NT2/D1 (cell line): ENCODE results near the gene KRT38.

ENCODE experiments used
- DNase-seq: peaks from one replicate; pipeline ENCODE4 v3.0.0-alpha.2; 2011; ENCODE audit warnings: low read depth, low spot score
- H3K27me3 ChIP-seq: 2 replicates; pipeline ENCODE4 v1.6.0; 2011; ENCODE audit warnings: mild to moderate bottlenecking; ENCODE audit not compliant: insufficient read length, insufficient read depth
- H3K36me3 ChIP-seq: 2 replicates; pipeline ENCODE4 v1.6.1; 2011; ENCODE audit warnings: mild to moderate bottlenecking, low read length, mixed read lengths; ENCODE audit not compliant: insufficient read depth, insufficient read length
- H3K4me1 ChIP-seq: 2 replicates; pipeline ENCODE4 v1.5.1; 2011; ENCODE audit not compliant: insufficient read depth, insufficient read length
- H3K4me3 ChIP-seq: 2 replicates; pipeline ENCODE4 v1.5.1; 2011; ENCODE audit warnings: low read depth; ENCODE audit not compliant: insufficient read length
- H3K9ac ChIP-seq: 2 replicates; pipeline ENCODE4 v1.6.0; 2011; ENCODE audit warnings: low read depth; ENCODE audit not compliant: insufficient read length
- H3K9me3 ChIP-seq: 2 replicates; pipeline ENCODE4 v1.5.1; 2011; ENCODE audit warnings: mild to moderate bottlenecking, low read length; ENCODE audit not compliant: insufficient read depth
- SUZ12 ChIP-seq: IDR thresholded peaks from 2 replicates; pipeline ENCODE4 v1.6.1; 2011; ENCODE audit not compliant: insufficient read length, insufficient read depth; ENCODE audit errors: extremely low read depth
- YY1 ChIP-seq: IDR thresholded peaks from 2 replicates; pipeline ENCODE4 v1.6.1; 2011; ENCODE audit not compliant: insufficient read length, insufficient read depth
- ZNF274 ChIP-seq: IDR thresholded peaks from 2 replicates; pipeline ENCODE4 v1.6.1; 2011; ENCODE audit warnings: mild to moderate bottlenecking, low read depth, low read length

Gene KRT38

GRCh38 chr17:41421116-41421515 is 19.7 kb downstream of the KRT38 start:
- H3K27me3 ChIP-seq: no peaks in the 10 kb centered on the region
- no peaks in the 10 kb centered on the region for H3K36me3 ChIP-seq
- no peak for DNase-seq
- no peak overlapping the region for H3K4me3 ChIP-seq
- H3K9me3 ChIP-seq: no peaks in the 10 kb centered on the region
- TF ChIP-seq YY1: no peak
- no peak for TF ChIP-seq ZNF274
- no peak for TF ChIP-seq SUZ12
- H3K4me1 ChIP-seq: no peaks in the 10 kb centered on the region
- no peak overlapping the region for H3K9ac ChIP-seq

- TF ChIP-seq ZNF274: no peak
- no peak for TF ChIP-seq SUZ12
- no peak for TF ChIP-seq YY1
- peaks cover 2% of the 10 kb centered on the region for H3K4me1 ChIP-seq
- no peaks in the 10 kb centered on the region for H3K9me3 ChIP-seq
- H3K27me3 ChIP-seq: no peaks in the 10 kb centered on the region
- no peak overlapping the region for H3K4me3 ChIP-seq
- no peak overlapping the region for H3K9ac ChIP-seq
- H3K36me3 ChIP-seq: no peaks in the 10 kb centered on the region
- no peak for DNase-seq
Measured at GRCh38 chr17:41420134-41420533, 20.6 kb downstream of the KRT38 start.

GRCh38 chr17:41419716-41420115 is 21.1 kb downstream of the KRT38 start:
- DNase-seq: no peak
- H3K27me3 ChIP-seq: no peaks in the 10 kb centered on the region
- H3K4me1 ChIP-seq: peaks cover 2% of the 10 kb centered on the region
- H3K9ac ChIP-seq: no peak overlapping the region
- no peaks in the 10 kb centered on the region for H3K36me3 ChIP-seq
- no peak overlapping the region for H3K4me3 ChIP-seq
- TF ChIP-seq YY1 (no peak), SUZ12 (no peak), ZNF274 (no peak)
- no peaks in the 10 kb centered on the region for H3K9me3 ChIP-seq

GRCh38 chr17:41418116-41418860 is 22.5 kb downstream of the KRT38 start:
- Histone ChIP-seq H3K4me3 (no peak overlapping the region), H3K36me3 (no peaks in the 10 kb centered on the region), H3K9ac (no peak overlapping the region), H3K4me1 (peaks cover 8% of the 10 kb centered on the region), H3K9me3 (no peaks in the 10 kb centered on the region), H3K27me3 (no peaks in the 10 kb centered on the region)
- DNase-seq: no peak
- no peak for TF ChIP-seq SUZ12
- no peak for TF ChIP-seq YY1
- no peak for TF ChIP-seq ZNF274

- no peak overlapping the region for H3K4me3 ChIP-seq
- H3K4me1 ChIP-seq: peaks cover 8% of the 10 kb centered on the region
- no peak overlapping the region for H3K9ac ChIP-seq
- no peaks in the 10 kb centered on the region for H3K27me3 ChIP-seq
- H3K9me3 ChIP-seq: no peaks in the 10 kb centered on the region
- H3K36me3 ChIP-seq: no peaks in the 10 kb centered on the region
- TF ChIP-seq YY1: no peak
- TF ChIP-seq SUZ12: no peak
- no peak for TF ChIP-seq ZNF274
- no peak for DNase-seq
Measured at GRCh38 chr17:41417576-41418015, 23.2 kb downstream of the KRT38 start.

GRCh38 chr17:41417127-41417526 is 23.7 kb downstream of the KRT38 start:
- peaks cover 8% of the 10 kb centered on the region for H3K4me1 ChIP-seq
- no peak overlapping the region for H3K9ac ChIP-seq
- no peaks in the 10 kb centered on the region for H3K36me3 ChIP-seq
- no peaks in the 10 kb centered on the region for H3K27me3 ChIP-seq
- H3K4me3 ChIP-seq: no peak overlapping the region
- no peak for TF ChIP-seq YY1
- no peak for TF ChIP-seq ZNF274
- no peak for TF ChIP-seq SUZ12
- DNase-seq: no peak
- no peaks in the 10 kb centered on the region for H3K9me3 ChIP-seq

GRCh38 chr17:41416479-41416878 is 24.3 kb downstream of the KRT38 start:
- H3K4me3 ChIP-seq: no peak overlapping the region
- H3K27me3 ChIP-seq: no peaks in the 10 kb centered on the region
- no peak overlapping the region for H3K9ac ChIP-seq
- no peaks in the 10 kb centered on the region for H3K36me3 ChIP-seq
- no peak for DNase-seq
- no peaks in the 10 kb centered on the region for H3K9me3 ChIP-seq
- TF ChIP-seq YY1 (no peak), ZNF274 (no peak), SUZ12 (no peak)
- peaks cover 8% of the 10 kb centered on the region for H3K4me1 ChIP-seq
